GM23338 (cell line): ENCODE results near the gene POU5F1. TPM values are rescaled to one million over a fixed set of nuclear protein-coding genes. Genes with fewer than 3 reads are reported as not detected.

Experiments used
- ATAC-seq: fragments of 200-7000 bp; cut with Tn5 transposase; 3 replicates; pipeline ENCODE4 v1.9.1; 2020
- DNase-seq: peaks from one replicate; pipeline ENCODE4 v3.0.0-alpha.2; 2015; ENCODE audit warnings: low spot score
- H2AFZ ChIP-seq: fragments of 200-600 bp; sonication (generic); 2 replicates; pipeline ENCODE4 v1.8.0; 2016; ENCODE audit warnings: antibody characterized with exemption, mild to moderate bottlenecking, moderate library complexity
- H3F3A ChIP-seq: fragments of 200-600 bp; sonication (generic); replicated peaks from 2 replicates; pipeline ENCODE4 v1.8.0; 2017; ENCODE audit warnings: antibody characterized with exemption, mixed run types, low read depth
- H3K27ac ChIP-seq: fragments of 200-600 bp; sonication (generic); 2 replicates; pipeline ENCODE4 v1.6.1; 2016; ENCODE audit warnings: low read depth
- H3K27me3 ChIP-seq: fragments of 200-600 bp; sonication (generic); 2 replicates; pipeline ENCODE4 v1.8.0; 2016; ENCODE audit warnings: mild to moderate bottlenecking, mixed run types, moderate library complexity; ENCODE audit not compliant: insufficient read depth
- H3K36me3 ChIP-seq: fragments of 200-600 bp; sonication (generic); 2 replicates; pipeline ENCODE4 v1.8.0; 2016; ENCODE audit warnings: mild to moderate bottlenecking; ENCODE audit not compliant: insufficient read depth
- H3K4me1 ChIP-seq: fragments of 200-600 bp; sonication (generic); 2 replicates; pipeline ENCODE4 v1.8.0; 2016; ENCODE audit warnings: mild to moderate bottlenecking, moderate library complexity; ENCODE audit not compliant: insufficient read depth
- H3K4me2 ChIP-seq: fragments of 200-600 bp; sonication (generic); 2 replicates; pipeline ENCODE4 v1.7.1; 2017; ENCODE audit warnings: mixed run types
- H3K4me3 ChIP-seq: fragments of 200-600 bp; sonication (generic); 2 replicates; pipeline ENCODE4 v1.6.1; 2016; ENCODE audit warnings: mixed run types
- H3K79me2 ChIP-seq: fragments of 200-600 bp; sonication (generic); replicated peaks from 2 replicates; pipeline ENCODE4 v1.8.0; 2017; ENCODE audit warnings: mild to moderate bottlenecking; ENCODE audit not compliant: insufficient read depth
- H3K9me2 ChIP-seq: fragments of 200-600 bp; sonication (generic); 2 replicates; pipeline ENCODE4 v1.8.0; 2017; ENCODE audit not compliant: insufficient read depth
- H4K20me1 ChIP-seq: fragments of 200-600 bp; sonication (generic); replicated peaks from 2 replicates; pipeline ENCODE4 v1.8.0; 2017; ENCODE audit warnings: mild to moderate bottlenecking; ENCODE audit not compliant: insufficient read depth
- H3K27ac Mint-ChIP-seq: 2 replicates; pipeline ENCODE4 v1.8.0; 2020; ENCODE audit warnings: inconsistent platforms, mild to moderate bottlenecking, moderate library complexity, mixed read lengths
- H3K27me3 Mint-ChIP-seq: 3 replicates; pipeline ENCODE4 v1.8.0; 2022; ENCODE audit warnings: low read depth, mild to moderate bottlenecking, moderate library complexity, mixed read lengths, inconsistent platforms; ENCODE audit not compliant: insufficient read depth, poor library complexity
- H3K36me3 Mint-ChIP-seq: 3 replicates; pipeline ENCODE4 v1.8.0; 2021; ENCODE audit warnings: low read depth, mild to moderate bottlenecking, inconsistent platforms, moderate library complexity, mixed read lengths
- H3K4me1 Mint-ChIP-seq: 3 replicates; pipeline ENCODE4 v1.8.0; 2020; ENCODE audit warnings: mild to moderate bottlenecking, inconsistent platforms, mixed read lengths
- H3K4me3 Mint-ChIP-seq: 3 replicates; pipeline ENCODE4 v1.8.0; 2021; ENCODE audit warnings: moderate library complexity, mild to moderate bottlenecking, inconsistent platforms, mixed read lengths
- H3K9me3 Mint-ChIP-seq: 3 replicates; pipeline ENCODE4 v1.8.0; 2020; ENCODE audit warnings: moderate library complexity, mild to moderate bottlenecking, inconsistent platforms, mixed read lengths
- CREB1 ChIP-seq: fragments of 250-450 bp; sonication (Bioruptor Pico); IDR thresholded peaks from 2 replicates; pipeline ENCODE4 v1.5.0; 2020; ENCODE audit warnings: low read depth, mild to moderate bottlenecking, moderate library complexity
- EZH2 ChIP-seq: fragments of 200-600 bp; sonication (generic); IDR thresholded peaks from one replicate; pipeline ENCODE4 v1.8.0; 2017; ENCODE audit warnings: antibody characterized with exemption, mild to moderate bottlenecking, low read depth; ENCODE audit not compliant: unreplicated experiment
- EZH2phosphoT487 ChIP-seq: fragments of 200-600 bp; sonication (generic); IDR thresholded peaks from one replicate; pipeline ENCODE4 v1.8.1; 2018; ENCODE audit warnings: antibody characterized with exemption; ENCODE audit not compliant: unreplicated experiment
- REST ChIP-seq: IDR thresholded peaks from one replicate; pipeline ENCODE4 v1.6.1; 2018; ENCODE audit warnings: antibody characterized with exemption; ENCODE audit not compliant: unreplicated experiment
- STAT1 ChIP-seq: IDR thresholded peaks from one replicate; pipeline ENCODE4 v1.6.1; 2016; ENCODE audit warnings: antibody characterized with exemption; ENCODE audit not compliant: unreplicated experiment
- ZNF114 ChIP-seq: fragments of 250-450 bp; sonication (Bioruptor Pico); IDR thresholded peaks from 2 replicates; pipeline ENCODE4 v1.5.0; 2020; ENCODE audit warnings: mild to moderate bottlenecking, moderate library complexity
- polyA plus RNA-seq: library from polyadenylated mRNA; unstranded; fragments of >200 nt; fragmentation: Nextera tagmentation; extraction: Ambion mirVana; gene quantifications from 2 replicates; pipeline ENCODE4 v1.2.1, GENCODE V29; 2016
- total RNA-seq: library from RNA; depleted of rRNA; stranded (reverse); fragments of >200 nt; shearing (Covaris generic); gene quantifications from 2 replicates; pipeline ENCODE4 v1.2.3, GENCODE V29; 2014
- TF ChIP-seq, protein P1 (sequence below): IDR thresholded peaks from 2 replicates; pipeline ENCODE4 v1.6.1; 2016; ENCODE audit warnings: antibody characterized with exemption
- TF ChIP-seq, protein P2 (sequence below), 2 experiments: fragments of 200-600 bp in 1 of 2; sonication (generic) in 1 of 2; conservative IDR thresholded peaks; 2 replicates each; pipeline versions ENCODE4 v1.5.1 to v1.6.1; 2016 to 2017; ENCODE audit warnings: antibody characterized with exemption in 2 of 2, low read depth in 2 of 2, mild to moderate bottlenecking in 2 of 2, moderate library complexity in 1 of 2

POU5F1 gene
- total and polyA plus RNA-seq, 2 experiments from 2014 or later, result 1,839 to 3,419 TPM

DNA sequence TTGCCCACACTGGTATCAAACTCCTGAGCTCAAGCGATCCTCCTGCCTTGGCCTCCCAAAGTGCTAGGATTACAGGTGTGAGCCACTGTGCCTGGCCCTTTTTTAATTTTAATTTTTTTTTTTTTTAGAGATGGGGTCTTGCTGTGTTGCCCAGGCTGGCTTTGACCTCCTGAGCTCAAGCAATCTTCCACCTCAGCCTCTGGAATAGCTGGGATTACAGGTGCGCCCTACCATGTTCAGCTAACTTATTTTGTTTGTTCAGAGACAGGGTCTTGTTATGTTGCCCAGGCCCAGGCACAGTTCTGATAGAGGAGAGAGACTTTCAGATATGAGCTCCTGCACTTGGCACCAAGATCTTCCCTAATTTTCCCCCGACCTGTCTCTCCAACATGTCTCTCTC is 39.7 kb downstream of the POU5F1 start:
- TF ChIP-seq EZH2, result no peak
- no peak for TF ChIP-seq EZH2phosphoT487
- no peak for TF ChIP-seq REST
- TF ChIP-seq, protein P1, sequence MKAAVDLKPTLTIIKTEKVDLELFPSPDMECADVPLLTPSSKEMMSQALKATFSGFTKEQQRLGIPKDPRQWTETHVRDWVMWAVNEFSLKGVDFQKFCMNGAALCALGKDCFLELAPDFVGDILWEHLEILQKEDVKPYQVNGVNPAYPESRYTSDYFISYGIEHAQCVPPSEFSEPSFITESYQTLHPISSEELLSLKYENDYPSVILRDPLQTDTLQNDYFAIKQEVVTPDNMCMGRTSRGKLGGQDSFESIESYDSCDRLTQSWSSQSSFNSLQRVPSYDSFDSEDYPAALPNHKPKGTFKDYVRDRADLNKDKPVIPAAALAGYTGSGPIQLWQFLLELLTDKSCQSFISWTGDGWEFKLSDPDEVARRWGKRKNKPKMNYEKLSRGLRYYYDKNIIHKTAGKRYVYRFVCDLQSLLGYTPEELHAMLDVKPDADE, result no peak
- TF ChIP-seq CREB1, result no peak
- H3K4me2 ChIP-seq, result no peak overlapping the region
- H3K4me3 ChIP-seq, result no peak overlapping the region
- H3K27me3 ChIP-seq, result no peaks in the 10 kb centered on the region
- H3K36me3 ChIP-seq, result no peaks in the 10 kb centered on the region
- H2AFZ ChIP-seq, result no peak overlapping the region
- H3K9me2 ChIP-seq, result no peaks in the 10 kb centered on the region
- no peaks in the 10 kb centered on the region for H3K36me3 Mint-ChIP-seq
- ATAC-seq (no peak), DNase-seq (no peak)
- no peaks in the 10 kb centered on the region for H3K27me3 Mint-ChIP-seq
- no peak overlapping the region for H3K27ac Mint-ChIP-seq
- H3K9me3 Mint-ChIP-seq, result no peaks in the 10 kb centered on the region; the same call in 1 of the 3 replicates
- H3K4me1 ChIP-seq, result 0 out of 2 replicates have a peak, but pooled peaks cover 4% of the 10 kb centered on the region
- H4K20me1 ChIP-seq, result no peaks in the 10 kb centered on the region
- H3K79me2 ChIP-seq, result no peaks in the 10 kb centered on the region
- no peak overlapping the region for H3K27ac ChIP-seq
- peaks cover 19% of the 10 kb centered on the region for H3K4me1 Mint-ChIP-seq
- H3K4me3 Mint-ChIP-seq, result no peak overlapping the region; the same call in 2 of the 3 replicates
- H3F3A ChIP-seq, result 0 out of 2 replicates have a peak, but pooled peaks cover 4% of the 10 kb centered on the region

DNA sequence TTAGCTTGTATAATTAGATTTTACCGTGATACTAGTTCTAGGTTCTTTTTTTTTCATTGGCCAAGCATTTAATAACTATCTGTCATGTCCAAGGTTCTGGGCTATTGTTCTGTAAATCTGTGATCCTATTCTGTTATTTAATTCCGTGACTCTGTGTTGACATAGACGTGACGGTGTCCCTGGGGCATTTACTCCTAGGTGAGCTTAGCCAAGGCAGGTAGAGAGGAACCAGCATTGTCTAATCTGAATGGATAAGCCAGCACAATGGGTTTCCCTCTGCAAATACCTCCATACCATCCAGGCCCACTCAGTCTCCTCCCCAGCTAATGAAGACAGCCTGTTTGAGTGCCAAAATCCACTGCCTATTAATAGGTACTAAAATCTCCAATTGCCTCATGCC is 41.4 kb downstream of the POU5F1 start:
- Histone ChIP-seq H3K79me2 (no peaks in the 10 kb centered on the region), H3K4me3 (no peak overlapping the region), H3K27me3 (no peaks in the 10 kb centered on the region), H2AFZ (no peak overlapping the region), H3K9me2 (no peaks in the 10 kb centered on the region), H3K4me2 (no peak overlapping the region), H4K20me1 (no peaks in the 10 kb centered on the region), H3K36me3 (no peaks in the 10 kb centered on the region), H3F3A (0 out of 2 replicates have a peak, but pooled peaks cover 4% of the 10 kb centered on the region), H3K27ac (no peak overlapping the region), H3K4me1 (0 out of 2 replicates have a peak, but pooled peaks cover 4% of the 10 kb centered on the region)
- Mint-ChIP-seq H3K27me3 (peaks cover 7% of the 10 kb centered on the region), H3K4me3 (no peak overlapping the region), H3K36me3 (no peaks in the 10 kb centered on the region), H3K9me3 (no peaks in the 10 kb centered on the region; the same call in 1 of the 3 replicates), H3K4me1 (peaks cover 27% of the 10 kb centered on the region), H3K27ac (no peak overlapping the region)
- DNase-seq (no peak), ATAC-seq (no peak)
- TF ChIP-seq, protein P2, sequence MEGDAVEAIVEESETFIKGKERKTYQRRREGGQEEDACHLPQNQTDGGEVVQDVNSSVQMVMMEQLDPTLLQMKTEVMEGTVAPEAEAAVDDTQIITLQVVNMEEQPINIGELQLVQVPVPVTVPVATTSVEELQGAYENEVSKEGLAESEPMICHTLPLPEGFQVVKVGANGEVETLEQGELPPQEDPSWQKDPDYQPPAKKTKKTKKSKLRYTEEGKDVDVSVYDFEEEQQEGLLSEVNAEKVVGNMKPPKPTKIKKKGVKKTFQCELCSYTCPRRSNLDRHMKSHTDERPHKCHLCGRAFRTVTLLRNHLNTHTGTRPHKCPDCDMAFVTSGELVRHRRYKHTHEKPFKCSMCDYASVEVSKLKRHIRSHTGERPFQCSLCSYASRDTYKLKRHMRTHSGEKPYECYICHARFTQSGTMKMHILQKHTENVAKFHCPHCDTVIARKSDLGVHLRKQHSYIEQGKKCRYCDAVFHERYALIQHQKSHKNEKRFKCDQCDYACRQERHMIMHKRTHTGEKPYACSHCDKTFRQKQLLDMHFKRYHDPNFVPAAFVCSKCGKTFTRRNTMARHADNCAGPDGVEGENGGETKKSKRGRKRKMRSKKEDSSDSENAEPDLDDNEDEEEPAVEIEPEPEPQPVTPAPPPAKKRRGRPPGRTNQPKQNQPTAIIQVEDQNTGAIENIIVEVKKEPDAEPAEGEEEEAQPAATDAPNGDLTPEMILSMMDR (conservative IDR thresholded peaks at IDR 0.05; ENCODE audit: low read depth in 2 of 2), result no peak
- TF ChIP-seq, protein P1, result no peak
- TF ChIP-seq ZNF114 (CRISPR knock-in tag), result no peak
- no peak for TF ChIP-seq STAT1
